ENCODE data around the gene CCDC192. TPM values are rescaled to one million over a fixed set of nuclear protein-coding genes. Genes with fewer than 3 reads are reported as not detected.

The CCDC192 gene
- polyA plus RNA-seq, 1 donor from 2014 or later, result not detected

- TF ChIP-seq POLR2AphosphoS5 (IDR thresholded peaks at IDR 0.05), result no peak
- TF ChIP-seq SMC3 (conservative IDR thresholded peaks at IDR 0.05; ENCODE audit: poor library complexity), result no peak
- TF ChIP-seq REST (IDR thresholded peaks at IDR 0.05; ENCODE audit: borderline replicate concordance), result no peak
- TF ChIP-seq MXI1 (conservative IDR thresholded peaks at IDR 0.05; ENCODE audit: poor library complexity, severe bottlenecking), result no peak
- no peak for TF ChIP-seq TAF1 (IDR thresholded peaks at IDR 0.05; ENCODE audit: low read depth)
- TF ChIP-seq RAD21 (conservative IDR thresholded peaks at IDR 0.05), result no peak
- no peak for TF ChIP-seq EZH2 (IDR thresholded peaks at IDR 0.05; ENCODE audit: borderline replicate concordance, insufficient read depth, low read length, poor library complexity, severe bottlenecking)
- no peak for TF ChIP-seq CTCF (IDR thresholded peaks at IDR 0.05; ENCODE audit: poor library complexity, severe bottlenecking)
- no peak for TF ChIP-seq EP300 (conservative IDR thresholded peaks at IDR 0.05; ENCODE audit: poor library complexity, severe bottlenecking)
- Histone ChIP-seq H3K4me2 (ENCODE audit: low read length) (no peak overlapping the region), H3K27ac (ENCODE audit: low read length) (no peak overlapping the region), H3K4me3 (ENCODE audit: low read length) (no peak overlapping the region), H3K9me3 (ENCODE audit: low read length) (no peaks in the 10 kb centered on the region), H3K9me2 (ENCODE audit: insufficient read depth, low read length) (no peaks in the 10 kb centered on the region), H3K36me3 (ENCODE audit: insufficient read depth, low read length) (no peaks in the 10 kb centered on the region), H3K79me2 (replicated peaks; ENCODE audit: insufficient read depth, low read length) (no peaks in the 10 kb centered on the region), H2AFZ (ENCODE audit: low read depth, low read length) (no peak overlapping the region), H4K20me1 (ENCODE audit: insufficient read depth) (no peaks in the 10 kb centered on the region), H3K27me3 (ENCODE audit: insufficient read depth, low read depth, low read length) (no peaks in the 10 kb centered on the region), H3K9ac (ENCODE audit: low read length) (no peak overlapping the region), H3F3A (ENCODE audit: insufficient read depth, low read length, poor library complexity, severe bottlenecking) (no peaks in the 10 kb centered on the region)
These were observed 55.6 kb downstream of the CCDC192 start for GRCh38 chr5:127758766-127759283.

GRCh38 chr5:127761869-127762268 is 58.7 kb downstream of the CCDC192 start:
- no peaks in the 10 kb centered on the region for H3K9me2 ChIP-seq (ENCODE audit: insufficient read depth, low read length)
- no peaks in the 10 kb centered on the region for H3K79me2 ChIP-seq (replicated peaks; ENCODE audit: insufficient read depth, low read length)
- H4K20me1 ChIP-seq (ENCODE audit: insufficient read depth), result no peaks in the 10 kb centered on the region
- no peaks in the 10 kb centered on the region for H3K36me3 ChIP-seq (ENCODE audit: insufficient read depth, low read length)
- H3K4me3 ChIP-seq (ENCODE audit: low read length), result no peak overlapping the region
- H3K4me2 ChIP-seq (ENCODE audit: low read length), result no peak overlapping the region
- no peak overlapping the region for H3K9ac ChIP-seq (ENCODE audit: low read length)
- TF ChIP-seq MXI1 (conservative IDR thresholded peaks at IDR 0.05; ENCODE audit: poor library complexity, severe bottlenecking) (no peak), SMC3 (conservative IDR thresholded peaks at IDR 0.05; ENCODE audit: poor library complexity) (no peak), CTCF (IDR thresholded peaks at IDR 0.05; ENCODE audit: poor library complexity, severe bottlenecking) (no peak), REST (IDR thresholded peaks at IDR 0.05; ENCODE audit: borderline replicate concordance) (no peak), EP300 (conservative IDR thresholded peaks at IDR 0.05; ENCODE audit: poor library complexity, severe bottlenecking) (no peak), RAD21 (conservative IDR thresholded peaks at IDR 0.05) (no peak), POLR2AphosphoS5 (IDR thresholded peaks at IDR 0.05) (no peak), EZH2 (IDR thresholded peaks at IDR 0.05; ENCODE audit: borderline replicate concordance, insufficient read depth, low read length, poor library complexity, severe bottlenecking) (no peak), TAF1 (IDR thresholded peaks at IDR 0.05; ENCODE audit: low read depth) (no peak)
- no peaks in the 10 kb centered on the region for H3K9me3 ChIP-seq (ENCODE audit: low read length)
- no peaks in the 10 kb centered on the region for H3F3A ChIP-seq (ENCODE audit: insufficient read depth, low read length, poor library complexity, severe bottlenecking)
- no peaks in the 10 kb centered on the region for H3K27me3 ChIP-seq (ENCODE audit: insufficient read depth, low read depth, low read length)
- no peak overlapping the region for H2AFZ ChIP-seq (ENCODE audit: low read depth, low read length)
- no peak overlapping the region for H3K27ac ChIP-seq (ENCODE audit: low read length)

Data from neural cell (in vitro differentiated cells).